Measurements from ENCODE around the gene CASZ1.

DNA sequence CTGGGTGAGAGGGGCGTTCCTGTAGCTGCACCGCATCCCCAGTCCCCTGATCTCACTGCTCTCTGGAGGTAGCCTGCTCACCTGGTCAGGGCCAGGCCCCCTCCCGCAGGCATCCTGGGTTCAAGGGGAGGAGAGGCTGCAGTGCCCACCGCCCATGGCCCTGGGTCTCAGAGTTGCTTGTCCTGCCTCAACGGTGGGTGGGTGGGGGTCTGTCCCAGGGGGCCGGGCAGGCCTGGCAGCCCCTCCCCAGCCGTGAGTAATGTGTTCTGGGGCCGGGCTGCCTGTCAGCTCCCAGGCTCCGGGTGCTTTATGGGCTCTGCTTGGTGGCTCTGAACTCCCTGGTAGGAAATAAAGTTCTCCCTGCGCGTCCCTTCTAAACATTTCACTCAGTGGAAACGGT, 126.9 kb downstream of the CASZ1 start:
- no peak for TF ChIP-seq POLR2A (IDR thresholded peaks at IDR 0.05)
- TF ChIP-seq, protein P1, sequence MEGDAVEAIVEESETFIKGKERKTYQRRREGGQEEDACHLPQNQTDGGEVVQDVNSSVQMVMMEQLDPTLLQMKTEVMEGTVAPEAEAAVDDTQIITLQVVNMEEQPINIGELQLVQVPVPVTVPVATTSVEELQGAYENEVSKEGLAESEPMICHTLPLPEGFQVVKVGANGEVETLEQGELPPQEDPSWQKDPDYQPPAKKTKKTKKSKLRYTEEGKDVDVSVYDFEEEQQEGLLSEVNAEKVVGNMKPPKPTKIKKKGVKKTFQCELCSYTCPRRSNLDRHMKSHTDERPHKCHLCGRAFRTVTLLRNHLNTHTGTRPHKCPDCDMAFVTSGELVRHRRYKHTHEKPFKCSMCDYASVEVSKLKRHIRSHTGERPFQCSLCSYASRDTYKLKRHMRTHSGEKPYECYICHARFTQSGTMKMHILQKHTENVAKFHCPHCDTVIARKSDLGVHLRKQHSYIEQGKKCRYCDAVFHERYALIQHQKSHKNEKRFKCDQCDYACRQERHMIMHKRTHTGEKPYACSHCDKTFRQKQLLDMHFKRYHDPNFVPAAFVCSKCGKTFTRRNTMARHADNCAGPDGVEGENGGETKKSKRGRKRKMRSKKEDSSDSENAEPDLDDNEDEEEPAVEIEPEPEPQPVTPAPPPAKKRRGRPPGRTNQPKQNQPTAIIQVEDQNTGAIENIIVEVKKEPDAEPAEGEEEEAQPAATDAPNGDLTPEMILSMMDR (IDR thresholded peaks at IDR 0.05): no peak
